Lower leg skin (tissue), 4 donors: ENCODE measurements around the gene ASPG. TPM values are rescaled to one million over a fixed set of nuclear protein-coding genes. Genes with fewer than 3 reads are reported as not detected.

ENCODE experiments used
- DNase-seq, 2 donors: peaks; one replicate each; pipeline ENCODE4 v3.0.0-alpha.2; 2019; ENCODE audit warnings: low spot score in 2 of 2
- H3K4me3 ChIP-seq: fragments of 200-600 bp; sonication (generic); 2 replicates; pipeline ENCODE4 v1.5.1; 2017; ENCODE audit warnings: mild to moderate bottlenecking, low read depth; ENCODE audit not compliant: poor library complexity, severe bottlenecking
- CTCF ChIP-seq, 3 donors: fragments of 450-650 bp; IDR thresholded peaks; one replicate each; pipeline ENCODE4 v1.5.1; 2016; ENCODE audit warnings: antibody characterized with exemption in 3 of 3, mild to moderate bottlenecking in 3 of 3, moderate library complexity in 2 of 3
- POLR2A ChIP-seq, 2 donors: fragments of 450-650 bp; IDR thresholded peaks; one replicate each; pipeline ENCODE4 v1.6.1; 2016 to 2017; ENCODE audit warnings: antibody characterized with exemption in 2 of 2, mild to moderate bottlenecking in 1 of 2, moderate library complexity in 1 of 2
- WGBS, 2 donors: methylation state at CpG; one replicate each; pipeline ENCODE4 v1.1.5; 2018; 5-methylcytosine and 5-hydroxymethylcytosine counted together
- intact Hi-C: fragments of 100-400 bp; cut with DNase I; formaldehyde crosslinking; loops from one replicate; pipeline ENCODE4 v1.15.0; 2023; ENCODE audit warnings: low total_unique reads
- total RNA-seq, 4 donors: library from RNA; depleted of rRNA; stranded (reverse); fragments of >200 nt; gene quantifications; one replicate each; pipeline ENCODE4 v1.1.0, GENCODE V29; 2016

ASPG gene
- total RNA-seq, 4 donors from 2014 or later, result 12.1 to 56.6 (median 25.4) TPM

- DNase-seq, result peak in 1 of 2 donors; percentile 85
- TF ChIP-seq CTCF (IDR thresholded peaks at IDR 0.05) (no peak), POLR2A (IDR thresholded peaks at IDR 0.05) (no peak)
- H3K4me3 ChIP-seq, result no peak overlapping the region
- WGBS, 2 donors, result 4 to 5% methylated on average over 33 to 42 of the region's 47 CpGs
- intact Hi-C loops, result loop anchor here (5.0 to 10.0 kb wide), 2 partner anchors 427 to 499 kb away; no protein-coding TSS in a partner anchor
These were observed 49.8 kb downstream of the ASPG start for GRCh38 chr14:104135121-104135903.

DNA sequence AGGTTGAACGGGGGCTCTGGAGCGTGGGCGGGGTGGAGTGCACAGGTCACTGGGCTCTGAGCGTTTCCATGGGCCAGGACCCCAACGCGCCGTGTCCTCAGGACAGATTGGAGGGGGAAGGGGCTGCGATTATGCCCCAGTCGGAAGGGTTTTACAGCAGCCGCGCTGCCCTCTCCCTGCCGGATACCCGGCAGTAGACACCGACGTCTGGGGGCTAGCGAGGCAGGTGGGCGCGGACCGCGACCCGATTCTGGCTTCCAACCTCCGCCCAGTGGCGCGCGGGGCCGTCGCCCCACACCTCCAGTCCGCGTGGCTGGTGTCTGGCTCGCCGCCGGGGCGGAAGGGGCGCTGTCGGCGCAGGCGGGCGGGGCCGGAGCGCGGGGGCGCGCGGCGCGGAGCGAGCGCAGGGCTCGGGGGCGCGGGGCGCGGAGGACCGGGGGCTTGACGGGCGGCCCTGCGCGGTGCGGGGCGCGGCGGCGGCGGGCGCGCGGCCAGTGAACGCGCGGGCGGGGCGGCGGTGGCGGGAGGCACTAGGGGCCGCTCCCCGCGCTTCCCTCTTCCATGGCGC is 50.5 kb downstream of the ASPG start:
- 2 to 3% methylated on average over 29 to 50 of the region's 78 CpGs for WGBS, 2 donors
- intact Hi-C loops, result loop anchor here (5.0 to 10.0 kb wide), 2 partner anchors 426 to 499 kb away; no protein-coding TSS in a partner anchor
- TF ChIP-seq CTCF (IDR thresholded peaks at IDR 0.05) (no peak), POLR2A (IDR thresholded peaks at IDR 0.05) (no peak)
- no peak overlapping the region for H3K4me3 ChIP-seq
- no peak for DNase-seq

DNA sequence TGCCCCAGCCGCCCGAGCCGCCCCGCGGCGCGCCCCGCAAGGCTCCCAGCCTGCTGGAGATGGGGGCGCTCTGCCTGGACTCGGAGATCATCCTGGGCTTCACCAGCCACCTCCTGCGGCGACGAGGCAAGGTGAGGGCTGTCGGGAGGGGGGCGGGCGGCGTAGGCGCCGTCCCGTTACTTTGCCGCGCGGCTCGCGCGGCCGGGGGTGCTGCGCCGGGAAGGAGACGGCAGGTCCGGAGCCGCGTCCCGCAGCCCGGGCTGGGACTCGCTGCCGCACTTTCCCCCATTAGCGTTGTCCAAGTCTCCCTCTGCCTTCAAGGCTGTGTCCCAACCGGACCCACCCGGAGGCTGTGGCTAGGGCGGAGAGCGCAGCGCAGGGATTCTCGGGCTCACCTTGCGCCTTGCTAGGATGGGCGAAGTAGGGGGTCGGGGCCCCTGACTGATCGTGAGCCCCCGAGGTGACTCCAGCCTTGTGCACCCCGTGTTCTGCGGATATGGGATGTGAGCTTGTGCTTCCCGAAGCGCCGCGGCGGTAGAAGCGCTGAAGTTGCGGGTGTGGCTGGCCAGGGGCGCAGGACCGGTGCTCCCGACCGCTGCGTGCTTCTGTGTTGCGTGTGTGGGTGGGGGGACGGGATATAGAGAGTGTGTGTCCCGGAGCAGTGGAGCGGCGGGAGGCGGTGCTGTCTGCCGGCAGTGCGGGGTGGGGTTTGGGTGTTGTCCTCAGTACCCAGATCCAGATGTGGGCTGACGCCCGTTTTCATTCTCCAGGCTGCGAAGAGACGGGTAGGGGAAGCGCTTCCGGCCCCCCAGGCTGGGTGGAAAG is 51.2 kb downstream of the ASPG start:
- intact Hi-C loops, result loop anchor here (5.0 to 10.0 kb wide), 2 partner anchors 426 to 498 kb away; no protein-coding TSS in a partner anchor
- no peak for TF ChIP-seq POLR2A (IDR thresholded peaks at IDR 0.05)
- TF ChIP-seq CTCF (IDR thresholded peaks at IDR 0.05), result no peak
- WGBS, 2 donors, result 2% methylated on average over 50 to 64 of the region's 77 CpGs
- H3K4me3 ChIP-seq, result no peak overlapping the region
- peak in 1 of 2 donors; percentile 84 for DNase-seq

- intact Hi-C loops, result loop anchor here (5.0 to 10.0 kb wide), 2 partner anchors 425 to 497 kb away; no protein-coding TSS in a partner anchor
- TF ChIP-seq CTCF (IDR thresholded peaks at IDR 0.05) (peak in 1 of 3 donors; percentile 40), POLR2A (IDR thresholded peaks at IDR 0.05) (no peak)
- DNase-seq, result peak in 1 of 2 donors; percentile 91
- peak overlapping the region; percentile 28 for H3K4me3 ChIP-seq
- 0 to 1% methylated on average over 36 to 62 of the region's 88 CpGs for WGBS, 2 donors
These were observed 52.0 kb downstream of the ASPG start for GRCh38 chr14:104137297-104138097.
